AG10803 (cell line): ENCODE measurements around the gene DPP6.

Experiments
- DNase-seq: peaks from one replicate; pipeline ENCODE4 v3.0.0; 2010; ENCODE audit warnings: low read depth
- H3K4me3 ChIP-seq: 2 replicates; pipeline ENCODE4 v1.5.1; 2011; ENCODE audit warnings: mild to moderate bottlenecking, low read length, control low read depth
- CTCF ChIP-seq: conservative IDR thresholded peaks from 2 replicates; pipeline ENCODE4 v1.5.1; 2011; ENCODE audit warnings: mild to moderate bottlenecking, low read length, control low read depth, inconsistent platforms

Gene DPP6

GRCh38 chr7:154913638-154914307, 861.6 kb downstream of the DPP6 start:
- DNase-seq: peak; percentile 59
- peak; percentile 82 for TF ChIP-seq CTCF
- peak overlapping the region; percentile 33 for H3K4me3 ChIP-seq

GRCh38 chr7:154914308-154914995, 862.3 kb downstream of the DPP6 start:
- DNase-seq: no peak
- H3K4me3 ChIP-seq: no peak overlapping the region
- no peak for TF ChIP-seq CTCF

- TF ChIP-seq CTCF: no peak
- DNase-seq: no peak
- H3K4me3 ChIP-seq: no peak overlapping the region
These were observed 862.8 kb downstream of the DPP6 start for GRCh38 chr7:154914996-154915380.

GRCh38 chr7:154915600-154915999, 863.4 kb downstream of the DPP6 start:
- no peak for TF ChIP-seq CTCF
- H3K4me3 ChIP-seq: no peak overlapping the region
- no peak for DNase-seq

- no peak for TF ChIP-seq CTCF
- no peak overlapping the region for H3K4me3 ChIP-seq
- DNase-seq: no peak
These were observed 864.2 kb downstream of the DPP6 start for GRCh38 chr7:154916381-154916780.

GRCh38 chr7:154916856-154917807, 864.9 kb downstream of the DPP6 start:
- TF ChIP-seq CTCF: no peak
- H3K4me3 ChIP-seq: no peak overlapping the region
- no peak for DNase-seq
